ENCODE results near the gene CYP4F8. TPM values are rescaled to one million over a fixed set of nuclear protein-coding genes. Genes with fewer than 3 reads are reported as not detected.

Gene CYP4F8
- total RNA-seq, 2 experiments from 2014 or later = not detected

Other genes with a start within 250 kb of the CYP4F8 start
- 10 to 100 TPM; 87.5 to 90.1 TPM for gene AKAP8, start 235.4 kb upstream of the CYP4F8 start, total RNA-seq
- 100 to 1,000 TPM; 157 to 162 TPM for gene AKAP8L, start 196.2 kb upstream of the CYP4F8 start, total RNA-seq
- gene WIZ, start 165.3 kb upstream of the CYP4F8 start, total RNA-seq = 10 to 100 TPM; 12.9 to 14.3 TPM
- gene RASAL3, start 150.7 kb upstream of the CYP4F8 start, total RNA-seq = 10 to 100 TPM; 91.8 to 92.8 TPM
- not detected for gene PGLYRP2, start 135.7 kb upstream of the CYP4F8 start, total RNA-seq
- under 1 TPM; 0.19 to 0.28 TPM for gene CYP4F22, start 106.7 kb upstream of the CYP4F8 start, total RNA-seq
- not detected for gene CYP4F3, start 25.7 kb downstream of the CYP4F8 start, total RNA-seq
- 1 to 10 TPM in 1 of 2 experiments, under 1 TPM in 1; 0.75 to 1.0 TPM for gene CYP4F12, start 57.9 kb downstream of the CYP4F8 start, total RNA-seq
- not detected for gene OR10H2, start 112.8 kb downstream of the CYP4F8 start, total RNA-seq
- not detected for gene OR10H3, start 122.8 kb downstream of the CYP4F8 start, total RNA-seq
- gene OR10H5, start 172.4 kb downstream of the CYP4F8 start, total RNA-seq = not detected
- under 1 TPM in 1 of 2 experiments, not detected in 1; 0.08 TPM for gene OR10H1, start 200.4 kb downstream of the CYP4F8 start, total RNA-seq

Data from CD4-positive, alpha-beta T cell (primary cell).